ENCODE results near the gene PPFIA1.

- TF ChIP-seq EZH2phosphoT487 (IDR thresholded peaks at IDR 0.05; ENCODE audit: borderline replicate concordance, low read depth), result no peak
- TF ChIP-seq POLR2AphosphoS5 (IDR thresholded peaks at IDR 0.05; ENCODE audit: low read depth, low read length), result no peak
- no peak for TF ChIP-seq RXRA (IDR thresholded peaks at IDR 0.05; ENCODE audit: borderline replicate concordance, low read depth)
- no peak for TF ChIP-seq CTCF (IDR thresholded peaks at IDR 0.05)
- TF ChIP-seq SMC3 (IDR thresholded peaks at IDR 0.05; ENCODE audit: low read depth, low read length), result no peak
- no peak for TF ChIP-seq TAF1 (IDR thresholded peaks at IDR 0.05; ENCODE audit: borderline replicate concordance, low read depth, low read length)
- TF ChIP-seq, protein P1, sequence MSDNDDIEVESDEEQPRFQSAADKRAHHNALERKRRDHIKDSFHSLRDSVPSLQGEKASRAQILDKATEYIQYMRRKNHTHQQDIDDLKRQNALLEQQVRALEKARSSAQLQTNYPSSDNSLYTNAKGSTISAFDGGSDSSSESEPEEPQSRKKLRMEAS (IDR thresholded peaks at IDR 0.05; ENCODE audit: low read depth), result no peak
- no peak for TF ChIP-seq YY1 (IDR thresholded peaks at IDR 0.05; ENCODE audit: low read depth)
- no peak for TF ChIP-seq MEF2A (IDR thresholded peaks at IDR 0.05; ENCODE audit: borderline replicate concordance, low read depth)
- no peak for TF ChIP-seq REST (IDR thresholded peaks at IDR 0.05; ENCODE audit: low read depth, low read length)
- no peak for TF ChIP-seq TCF12 (IDR thresholded peaks at IDR 0.05)
Measured at GRCh38 chr11:70409437-70409836, 138.9 kb downstream of the PPFIA1 start.
